HG03354 (cell line): ENCODE results near the gene SAFB2.

Experiments used
- ATAC-seq: cut with Tn5 transposase; IDR thresholded peaks from one replicate; pipeline ENCODE4 v1.9.1; 2021; ENCODE audit warnings: mild to moderate bottlenecking; ENCODE audit not compliant: unreplicated experiment, poor library complexity, severe bottlenecking

Gene SAFB2

DNA sequence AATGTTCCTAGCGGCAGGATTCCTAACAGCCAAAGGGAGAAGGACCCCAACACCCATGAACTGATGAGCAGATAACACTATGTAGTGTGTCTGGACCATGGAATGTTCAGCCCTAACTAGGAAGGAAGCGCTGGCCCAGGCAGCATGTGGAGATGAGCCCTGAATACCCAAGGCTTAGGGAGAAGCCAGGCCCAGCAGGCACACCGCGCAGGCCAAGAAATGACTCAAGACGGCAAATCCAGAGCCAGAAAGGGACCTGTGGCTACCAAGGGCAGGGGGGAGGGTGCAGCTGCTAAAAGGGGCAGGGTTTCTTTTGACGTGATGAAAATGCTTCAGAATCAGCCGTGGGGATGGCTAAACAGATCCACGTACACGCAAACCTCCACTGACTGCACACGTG is 34.1 kb downstream of the SAFB2 start:
- ATAC-seq, result no peak

DNA sequence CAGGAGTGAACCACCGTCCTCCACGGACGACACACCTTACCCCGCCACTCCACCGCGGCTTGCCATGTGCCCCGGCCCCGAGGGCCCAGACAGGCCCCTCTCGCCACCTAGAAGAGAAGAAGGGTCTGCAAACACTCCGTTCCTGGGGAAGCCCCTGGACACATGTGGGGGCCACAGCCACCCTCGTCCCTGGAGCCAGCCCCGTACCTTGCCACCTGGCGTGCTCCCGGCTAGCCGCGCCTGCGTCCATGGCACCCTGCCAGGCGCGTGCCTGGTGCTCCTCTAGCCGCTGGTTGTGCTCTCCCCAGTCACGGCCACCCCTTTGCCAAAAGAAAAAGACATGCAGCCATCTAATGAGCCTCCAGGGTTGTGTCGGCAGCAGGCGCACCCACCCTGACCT is 34.9 kb downstream of the SAFB2 start:
- ATAC-seq, result no peak

DNA sequence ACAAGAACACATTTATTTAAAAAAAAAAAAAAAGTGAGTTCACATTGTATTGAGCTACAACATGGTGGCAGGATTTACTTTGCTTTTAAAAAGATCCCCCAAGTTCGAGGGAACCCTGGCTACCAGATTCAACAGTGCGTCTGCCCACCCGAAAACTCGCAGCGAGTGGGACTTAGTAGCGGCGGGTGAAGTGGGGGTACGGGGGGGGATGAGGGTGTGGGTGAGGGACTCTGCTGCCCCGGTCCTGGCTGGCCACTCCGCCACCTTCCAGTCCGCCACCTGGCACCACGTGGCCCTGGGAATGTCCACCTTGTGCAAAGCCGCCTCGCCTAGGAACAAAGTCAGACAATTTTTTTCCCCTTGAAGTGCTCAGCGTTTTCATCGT is 35.5 kb downstream of the SAFB2 start:
- ATAC-seq, result no peak

DNA sequence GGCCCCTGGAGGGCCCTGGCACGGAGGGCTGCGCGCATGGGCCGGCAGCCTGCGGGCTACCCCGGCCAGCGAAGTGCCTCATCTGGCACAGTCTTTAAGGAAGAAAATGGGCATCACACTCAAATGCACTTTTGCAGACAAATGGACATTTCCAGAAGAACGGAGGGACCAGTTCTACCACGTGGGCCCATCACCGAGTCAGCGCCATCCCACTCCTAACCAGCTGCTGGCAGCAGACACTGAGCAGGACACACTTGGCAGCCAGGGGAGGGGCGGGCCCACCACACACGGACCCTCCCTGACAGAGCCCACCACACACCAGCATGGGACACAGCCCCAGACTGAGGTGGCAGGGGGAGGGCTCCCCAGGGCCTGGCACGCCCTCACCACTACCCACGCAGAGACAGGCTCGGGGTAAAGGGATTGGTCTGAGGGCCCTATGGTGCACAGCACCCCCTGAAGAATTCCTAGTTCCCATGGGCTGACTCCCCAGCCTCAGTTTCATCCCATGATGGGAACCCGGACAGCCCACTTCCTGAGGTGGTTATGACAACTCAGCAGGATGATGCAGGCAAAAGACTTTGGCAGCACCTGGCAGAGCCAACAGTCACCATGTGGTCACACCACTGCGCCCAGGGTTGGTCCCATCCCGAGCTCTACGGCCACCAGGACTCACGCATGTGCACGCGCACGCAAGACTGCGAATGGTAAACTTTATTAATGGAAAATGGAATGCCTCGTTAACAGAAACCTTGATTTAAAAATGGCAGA is 36.1 kb downstream of the SAFB2 start:
- no peak for ATAC-seq

DNA sequence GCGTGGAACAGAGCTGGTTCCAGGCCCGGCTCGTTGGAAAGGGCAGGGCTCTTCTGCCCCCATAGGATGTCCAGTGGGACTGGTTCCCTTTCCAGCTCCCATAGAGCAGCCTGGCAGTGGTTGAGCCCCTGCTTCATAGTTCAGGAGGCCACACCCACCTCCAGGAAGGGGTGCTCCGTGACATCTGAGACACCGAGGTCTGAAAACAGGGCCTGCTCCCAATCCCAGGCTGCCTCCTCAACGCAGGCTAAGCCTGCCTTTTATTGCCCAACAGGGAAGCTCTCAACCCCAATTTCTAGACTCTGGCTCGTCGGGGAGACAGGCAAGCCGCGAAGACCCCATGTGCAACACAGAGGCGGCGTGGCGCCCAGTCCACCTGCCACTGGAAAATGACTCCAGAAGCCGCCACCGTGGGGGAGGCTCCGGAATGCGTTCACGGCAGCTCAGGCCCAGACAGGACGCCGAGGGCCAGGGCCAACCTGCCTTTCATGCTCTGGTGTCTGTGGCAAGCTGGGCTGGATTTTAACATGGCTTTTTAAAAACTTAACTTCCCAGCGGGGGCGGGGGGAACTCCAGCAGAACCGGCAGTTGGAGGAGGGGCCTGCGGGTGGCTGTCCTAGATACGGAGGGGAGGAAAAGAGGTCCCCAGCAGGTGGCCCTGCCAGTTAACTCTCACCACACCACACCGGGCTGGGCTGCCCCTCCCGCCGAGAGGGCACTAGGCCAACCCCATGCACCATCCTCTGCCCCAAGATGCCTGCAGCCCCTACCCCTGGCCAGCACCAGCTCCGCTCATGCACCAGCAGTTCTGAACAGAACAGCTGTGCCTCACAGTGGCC is 36.9 kb downstream of the SAFB2 start:
- no peak for ATAC-seq

DNA sequence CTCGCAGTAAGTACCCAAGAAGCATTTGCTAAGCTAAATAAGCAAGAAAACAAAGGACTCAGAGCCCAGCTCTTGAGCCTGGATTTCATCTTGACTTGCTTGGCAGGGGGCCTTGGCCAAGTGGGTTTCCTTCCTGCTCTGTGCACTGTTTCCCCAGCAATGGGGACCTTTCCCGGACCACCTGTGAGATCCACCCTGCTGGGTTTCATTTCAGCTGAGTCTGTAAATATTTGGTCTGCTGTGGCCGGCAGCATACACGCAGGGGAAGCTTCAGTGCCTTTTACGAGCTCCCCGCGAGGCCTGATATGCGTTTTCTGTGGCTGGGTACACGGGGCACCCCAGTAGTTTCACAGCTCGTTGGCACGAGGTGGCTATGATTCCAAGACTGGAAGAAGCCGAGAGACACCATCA is 42.4 kb downstream of the SAFB2 start:
- no peak for ATAC-seq

DNA sequence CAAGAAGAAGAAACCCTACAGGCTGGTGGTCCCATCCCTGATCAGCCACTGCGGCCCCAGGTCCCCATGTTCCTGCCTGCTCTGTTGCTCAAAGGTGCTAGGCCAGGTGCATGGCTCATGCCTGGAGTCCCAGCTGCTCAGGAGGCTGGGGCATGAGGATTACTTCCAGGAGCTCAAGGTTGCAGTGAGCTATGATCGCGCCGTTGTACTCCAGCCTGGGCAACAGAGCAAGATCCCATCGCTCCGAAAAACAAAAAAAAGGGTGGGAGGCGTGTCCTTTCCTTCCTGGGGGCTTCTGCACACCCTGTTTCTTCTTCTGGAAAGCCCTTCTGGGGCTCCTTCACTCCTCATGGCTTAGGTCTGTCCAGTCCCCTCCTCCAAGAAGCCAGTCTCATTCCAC is 42.9 kb downstream of the SAFB2 start:
- ATAC-seq, result no peak

DNA sequence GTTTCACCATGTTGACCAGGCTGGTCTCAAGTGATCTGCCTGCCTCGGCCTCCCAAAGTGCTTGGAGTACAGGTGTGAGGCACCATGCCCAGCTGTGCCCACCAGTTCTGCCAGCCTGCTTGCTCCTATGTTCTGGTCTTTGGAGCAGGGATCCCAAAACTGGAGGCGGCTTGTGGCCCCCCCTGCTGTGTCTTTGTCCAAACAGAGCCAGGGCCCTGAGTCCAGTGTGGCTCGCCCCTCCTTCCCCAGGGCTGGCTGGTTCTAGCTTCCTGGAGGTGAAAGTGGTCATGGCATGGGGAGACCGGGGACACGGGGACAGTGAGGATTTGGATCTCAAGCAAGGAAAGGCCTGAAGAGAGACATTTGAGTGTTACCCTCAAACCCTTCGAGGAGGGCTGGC is 43.3 kb downstream of the SAFB2 start:
- ATAC-seq, result no peak

DNA sequence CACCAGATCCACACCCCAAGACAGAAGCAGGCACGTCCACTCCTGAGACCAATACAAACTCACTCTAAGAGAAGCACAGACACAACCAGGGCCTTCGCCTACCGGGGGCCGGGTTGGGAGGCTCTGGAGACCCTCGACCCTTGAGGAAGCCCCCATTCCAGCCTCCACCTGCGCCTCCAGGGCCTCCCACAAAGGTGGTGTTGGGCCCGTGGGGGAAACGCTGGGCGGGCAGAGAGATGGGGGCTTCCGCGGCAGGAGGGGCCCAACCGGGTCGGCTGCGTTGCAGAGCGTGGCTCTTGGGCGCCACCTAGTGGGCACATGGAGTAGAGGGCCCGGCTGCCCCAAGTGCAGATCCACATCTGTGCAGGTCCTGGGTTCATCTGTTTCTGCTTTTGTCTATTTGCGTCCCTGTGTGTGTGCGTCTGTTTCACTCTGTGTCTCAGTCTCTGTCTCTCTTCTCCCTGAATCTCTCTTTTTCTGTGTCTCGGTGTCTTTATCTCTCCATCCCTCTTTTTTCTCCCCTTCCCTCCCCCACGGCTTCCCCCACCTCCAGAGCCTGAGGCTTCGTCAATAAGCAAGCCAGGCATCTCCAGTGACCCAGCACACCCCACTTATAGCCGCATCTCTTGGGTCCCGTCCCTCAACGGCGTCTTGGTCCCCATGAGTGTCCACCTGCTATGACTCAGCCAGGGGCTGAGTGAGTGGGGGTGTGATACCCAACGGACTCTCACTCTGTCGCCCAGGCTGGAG is 44.3 kb downstream of the SAFB2 start:
- no peak for ATAC-seq

DNA sequence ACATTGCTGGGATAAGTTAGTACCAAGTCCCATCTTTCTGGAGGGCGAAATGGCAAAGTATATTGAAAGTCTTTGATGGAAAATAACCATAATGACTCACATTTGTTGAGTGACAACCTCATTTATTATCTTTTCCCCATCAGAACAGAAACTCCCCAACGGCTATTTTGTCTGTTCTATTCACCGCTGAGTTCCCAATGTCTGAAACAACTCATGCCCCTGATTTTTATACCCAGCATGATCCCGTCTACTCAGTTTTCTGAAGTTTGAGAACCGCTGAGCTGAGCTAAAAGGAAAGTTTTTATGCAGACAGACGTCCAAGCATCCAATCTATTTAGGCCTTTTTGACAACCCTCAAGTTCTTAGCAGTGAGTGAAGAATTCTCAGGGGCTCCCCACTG is 47.0 kb downstream of the SAFB2 start:
- no peak for ATAC-seq

DNA sequence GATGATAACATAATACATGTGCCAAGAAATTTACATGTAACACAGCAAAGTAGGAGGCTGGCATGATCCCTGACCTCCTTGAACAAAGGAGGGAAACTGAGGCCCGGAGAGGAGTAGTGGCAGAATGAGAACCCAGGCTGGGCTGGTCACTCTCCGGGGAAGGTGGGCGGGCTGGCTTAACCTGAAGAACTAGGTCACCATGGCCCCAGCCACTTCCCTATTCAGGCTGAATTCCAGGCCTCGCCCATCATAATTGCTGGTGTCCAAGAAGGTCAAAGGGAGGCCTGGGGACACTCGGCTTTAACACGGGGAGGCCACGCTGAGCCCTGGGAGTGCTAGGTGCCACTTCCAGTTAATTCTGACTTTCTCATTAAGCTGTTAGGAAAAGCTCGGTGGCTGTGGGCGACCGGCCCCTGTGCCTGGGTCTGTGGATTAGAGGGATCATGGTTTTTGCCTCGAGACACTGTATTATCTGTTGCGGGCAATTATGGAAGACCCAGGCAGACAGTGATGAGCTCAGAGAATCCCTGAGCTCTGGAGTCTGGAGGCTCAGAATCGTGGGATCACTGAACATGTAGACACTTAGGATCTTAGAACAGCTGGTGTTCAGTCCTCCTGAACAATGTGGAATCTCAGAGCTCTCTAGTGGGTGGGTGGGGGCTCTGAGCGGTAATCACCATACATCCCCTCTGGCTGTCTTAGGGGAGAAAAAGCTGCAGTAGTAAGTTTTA is 49.9 kb downstream of the SAFB2 start:
- ATAC-seq, result no peak

DNA sequence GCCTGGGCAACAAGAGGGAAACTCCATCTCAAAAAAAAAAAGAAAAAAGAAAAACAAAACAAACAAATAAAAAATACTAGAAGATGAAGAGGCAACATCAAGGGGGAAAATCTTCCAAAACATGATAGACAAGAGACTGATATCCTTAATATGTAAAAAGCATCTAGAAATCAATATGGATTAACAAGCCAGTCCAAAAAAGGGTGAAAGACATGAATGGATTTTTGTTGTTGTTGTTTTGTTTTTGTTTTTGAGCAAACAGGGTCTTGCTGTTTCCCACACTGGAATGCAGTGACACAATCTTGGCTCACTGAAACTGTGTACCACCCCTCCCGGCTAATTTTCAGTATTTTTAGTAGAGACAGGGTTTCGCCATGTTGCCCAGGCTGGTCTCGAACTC is 50.8 kb downstream of the SAFB2 start:
- no peak for ATAC-seq

DNA sequence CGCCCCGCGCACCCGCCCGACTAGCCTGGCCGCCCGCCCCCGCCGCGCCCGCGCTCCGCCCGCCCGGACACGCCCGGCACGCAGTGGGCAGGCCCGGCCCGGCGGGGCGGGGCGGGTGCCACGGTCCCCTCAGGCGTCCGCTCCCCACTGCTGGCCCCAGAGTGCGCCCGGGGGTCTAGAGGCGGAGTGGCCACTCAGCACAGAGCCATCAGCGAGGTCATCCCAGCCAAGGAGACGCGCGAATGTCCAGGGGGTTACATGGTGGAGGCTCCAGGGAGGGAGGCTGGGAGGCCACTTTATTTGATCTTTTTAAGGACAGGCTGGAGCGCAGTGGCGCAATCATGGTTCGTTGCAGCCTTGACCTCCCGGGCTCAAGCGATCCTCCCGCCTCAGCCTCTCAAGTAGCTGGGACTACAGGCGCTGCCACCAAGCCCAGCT is 54.6 kb downstream of the SAFB2 start:
- ATAC-seq, result no peak

DNA sequence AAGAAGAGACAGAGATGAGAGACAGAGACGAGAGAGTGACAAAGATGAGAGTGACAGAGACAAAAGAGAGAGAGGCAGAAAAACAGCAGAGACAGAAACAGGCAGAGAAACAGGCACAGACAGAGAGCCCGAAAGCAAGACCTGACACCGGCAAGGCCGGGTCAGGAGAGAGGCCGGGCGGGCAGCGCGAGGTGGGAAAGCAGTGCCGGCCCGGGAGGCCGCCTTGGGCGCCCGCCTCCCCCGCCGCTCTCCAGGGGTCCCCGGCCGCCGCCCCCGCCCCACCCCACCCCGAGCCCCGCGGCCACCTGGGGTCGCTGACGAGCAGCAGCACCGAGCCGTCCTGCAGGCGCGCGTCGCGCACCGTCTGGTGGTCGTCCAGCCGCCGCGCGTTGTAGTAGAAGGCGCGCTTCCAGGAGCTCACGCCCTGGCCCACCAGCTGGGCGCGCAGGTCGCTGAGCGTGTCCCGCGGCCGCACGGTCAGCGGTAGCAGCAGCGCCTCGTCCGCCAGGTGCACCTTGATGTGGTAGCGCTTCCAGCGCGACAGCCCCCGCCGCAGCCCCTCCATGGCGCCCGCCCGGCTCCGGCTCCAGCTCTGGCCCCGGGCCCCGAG is 55.1 kb downstream of the SAFB2 start, which contains the start of gene TINCR:
Gene TINCR (minus strand): TSS at position 594 of the 610 bp plus-strand sequence.
- ATAC-seq, result no peak

DNA sequence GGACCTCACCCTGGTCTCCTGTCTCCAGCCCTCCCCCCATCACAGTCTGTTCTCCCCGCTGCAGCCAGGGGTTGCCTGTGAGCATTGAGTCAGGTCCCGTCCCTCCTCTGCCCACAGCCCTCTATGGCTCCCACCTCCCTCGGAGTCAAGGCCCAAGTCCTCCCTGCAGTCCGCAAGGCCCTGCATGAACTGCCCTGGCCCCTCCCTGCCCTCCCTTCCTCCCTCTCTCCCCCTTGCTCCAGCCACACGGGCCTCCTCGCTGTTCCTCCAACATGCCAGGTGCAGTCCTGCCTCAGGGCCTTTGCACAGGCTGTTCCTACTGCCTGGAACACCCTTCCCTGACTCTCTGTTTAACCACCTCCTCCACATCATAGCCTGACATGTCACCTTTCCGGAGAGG is 57.6 kb downstream of the SAFB2 start:
- no peak for ATAC-seq

DNA sequence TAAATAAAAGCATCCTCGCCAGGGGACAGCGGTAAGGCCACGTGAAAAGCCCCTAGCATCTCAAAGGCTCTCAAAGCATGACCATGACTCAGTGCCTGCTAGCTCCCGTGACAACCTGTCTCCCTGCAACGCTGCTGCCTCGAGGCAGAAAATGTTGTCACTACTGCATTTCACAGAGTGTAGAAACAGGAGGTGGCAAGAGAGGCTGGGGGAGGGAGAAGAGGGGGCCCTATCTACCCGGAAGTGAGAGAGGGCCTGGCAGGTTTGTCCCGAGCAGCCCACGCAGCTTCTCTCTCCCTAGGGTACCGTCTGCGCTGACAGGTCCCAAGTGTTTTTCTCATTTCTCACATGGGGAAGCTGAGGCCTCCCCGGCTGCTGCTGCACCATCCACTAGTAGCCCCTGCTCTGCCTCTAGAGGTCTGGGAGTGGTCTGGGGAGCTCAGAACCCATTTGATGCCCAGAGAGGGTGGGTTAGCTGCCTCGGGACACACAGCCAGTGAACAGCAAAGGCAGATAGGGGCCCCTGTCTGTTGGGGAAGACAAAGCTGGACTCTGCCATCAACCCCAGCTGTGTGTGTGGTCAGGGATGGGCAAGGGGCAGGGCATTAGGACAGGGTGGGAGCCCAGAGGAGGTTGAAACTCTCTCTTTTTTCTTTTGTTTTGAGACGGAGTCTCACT is 58.5 kb downstream of the SAFB2 start:
- ATAC-seq, result no peak

DNA sequence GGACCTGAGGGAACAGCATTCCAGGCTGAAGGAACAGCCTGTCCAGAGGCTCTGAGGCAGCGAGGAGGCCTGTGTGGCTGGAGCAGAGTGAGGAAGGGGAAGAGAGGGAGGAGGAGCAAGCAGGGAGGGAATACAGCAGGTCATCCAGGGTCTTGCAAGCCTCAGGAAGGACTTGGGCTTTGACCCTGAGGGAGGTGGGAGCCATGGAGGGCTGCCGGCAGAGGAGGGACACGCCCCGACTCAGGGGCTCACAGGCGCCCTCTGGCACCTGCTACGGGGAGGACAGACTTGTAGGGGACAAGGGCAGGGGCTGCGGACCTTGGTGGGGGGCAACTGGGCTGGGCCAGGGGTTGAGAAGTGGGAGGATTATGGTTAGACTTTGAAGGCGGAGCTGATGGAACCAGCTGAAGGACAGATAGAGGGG is 59.6 kb downstream of the SAFB2 start:
- ATAC-seq, result no peak

DNA sequence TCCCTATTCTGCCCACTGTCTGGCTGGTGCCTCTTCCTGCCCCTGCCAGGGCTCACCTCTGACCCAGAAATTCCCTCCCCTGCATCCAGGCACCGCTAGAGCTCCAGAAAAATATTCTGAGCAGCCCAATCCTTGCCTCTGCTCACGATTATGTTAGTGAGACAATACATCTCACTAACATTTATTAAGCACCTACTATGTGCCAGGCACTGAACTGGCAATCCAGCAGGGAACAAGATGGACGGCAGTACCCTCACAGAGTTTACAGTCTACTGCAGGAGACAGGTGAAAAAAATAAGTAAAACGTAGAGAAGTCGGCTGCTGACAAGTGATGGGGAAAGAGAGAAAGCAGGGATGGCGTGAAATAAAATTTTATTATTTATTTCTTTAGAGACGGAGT is 60.3 kb downstream of the SAFB2 start:
- ATAC-seq, result no peak

DNA sequence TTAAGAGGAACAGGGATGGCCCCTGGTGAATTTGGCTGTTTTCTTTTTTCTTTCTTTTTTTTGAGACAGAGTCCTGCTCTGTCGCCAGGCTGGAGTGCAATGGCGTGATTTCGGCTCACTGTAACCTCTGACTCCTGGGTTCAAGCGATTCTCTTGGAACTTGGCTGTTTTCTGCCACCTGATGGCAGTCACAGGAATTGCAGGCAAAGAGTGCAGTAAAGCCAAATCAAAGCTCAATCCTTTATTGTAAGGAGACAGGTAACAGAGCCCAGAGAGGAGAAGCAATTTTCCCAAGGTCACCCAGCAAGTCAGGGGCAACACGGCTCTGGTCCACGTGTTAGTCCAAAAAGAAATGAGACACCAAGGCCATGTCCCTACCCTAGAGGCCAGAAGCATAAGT is 61.0 kb downstream of the SAFB2 start:
- ATAC-seq, result no peak
